ENCODE measurements around the gene NISCH.
A peak's percentile ranks its signal among the peaks of the same experiment; 100 is the strongest.

NISCH gene

DNA sequence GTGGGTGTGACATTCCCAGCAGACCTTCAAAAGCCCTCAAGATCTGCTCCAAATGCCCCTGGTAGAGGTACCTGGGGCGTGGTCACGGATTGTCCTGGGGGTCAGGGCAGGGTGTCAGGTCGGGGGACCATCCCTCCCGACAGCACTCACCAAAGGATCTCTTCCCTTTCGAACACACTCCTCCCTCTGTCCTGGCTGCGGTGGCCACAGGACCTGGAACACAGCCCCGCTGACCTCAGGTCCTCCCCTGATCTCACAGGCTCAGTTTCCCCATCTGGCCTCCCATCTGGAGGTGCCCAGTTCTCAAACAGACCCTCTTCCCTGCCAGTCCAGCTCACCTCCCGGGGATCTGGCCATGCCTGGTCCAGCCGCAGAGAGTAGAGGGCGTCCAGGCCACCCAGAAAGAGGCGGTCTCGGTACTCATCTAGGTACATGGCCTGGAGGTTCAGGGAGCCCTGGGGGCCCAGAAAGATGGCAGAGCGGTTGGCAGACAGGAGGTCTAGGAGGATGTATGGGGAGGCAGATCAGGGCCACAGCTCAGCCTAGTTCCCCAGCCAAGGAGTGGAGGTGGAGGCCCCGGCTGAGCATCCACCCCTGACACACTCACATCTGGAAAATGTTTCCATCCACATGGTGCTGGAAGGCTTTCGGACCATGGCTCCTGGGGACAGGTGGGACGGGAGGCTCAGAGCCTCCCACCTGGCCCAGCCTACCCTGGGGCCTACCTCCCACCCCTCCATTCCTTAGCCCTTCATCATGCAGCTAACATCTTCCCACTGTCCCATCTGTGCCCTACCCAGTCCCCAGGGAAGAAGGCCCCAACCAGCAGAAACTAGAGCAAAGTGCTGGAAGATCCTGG is 12.8 kb upstream of the NISCH start:
- TF ChIP-seq, protein P1, sequence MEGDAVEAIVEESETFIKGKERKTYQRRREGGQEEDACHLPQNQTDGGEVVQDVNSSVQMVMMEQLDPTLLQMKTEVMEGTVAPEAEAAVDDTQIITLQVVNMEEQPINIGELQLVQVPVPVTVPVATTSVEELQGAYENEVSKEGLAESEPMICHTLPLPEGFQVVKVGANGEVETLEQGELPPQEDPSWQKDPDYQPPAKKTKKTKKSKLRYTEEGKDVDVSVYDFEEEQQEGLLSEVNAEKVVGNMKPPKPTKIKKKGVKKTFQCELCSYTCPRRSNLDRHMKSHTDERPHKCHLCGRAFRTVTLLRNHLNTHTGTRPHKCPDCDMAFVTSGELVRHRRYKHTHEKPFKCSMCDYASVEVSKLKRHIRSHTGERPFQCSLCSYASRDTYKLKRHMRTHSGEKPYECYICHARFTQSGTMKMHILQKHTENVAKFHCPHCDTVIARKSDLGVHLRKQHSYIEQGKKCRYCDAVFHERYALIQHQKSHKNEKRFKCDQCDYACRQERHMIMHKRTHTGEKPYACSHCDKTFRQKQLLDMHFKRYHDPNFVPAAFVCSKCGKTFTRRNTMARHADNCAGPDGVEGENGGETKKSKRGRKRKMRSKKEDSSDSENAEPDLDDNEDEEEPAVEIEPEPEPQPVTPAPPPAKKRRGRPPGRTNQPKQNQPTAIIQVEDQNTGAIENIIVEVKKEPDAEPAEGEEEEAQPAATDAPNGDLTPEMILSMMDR (IDR thresholded peaks at IDR 0.05; ENCODE audit: borderline replicate concordance, control extremely low read depth, extremely low read depth, insufficient read depth, missing control alignments), result no peak
- in situ Hi-C loops (cut with MboI; ENCODE audit: low sequenced_read_pairs, unreplicated experiment), result no loop called here
- DNase-seq (ENCODE audit: low spot score), result no peak

DNA sequence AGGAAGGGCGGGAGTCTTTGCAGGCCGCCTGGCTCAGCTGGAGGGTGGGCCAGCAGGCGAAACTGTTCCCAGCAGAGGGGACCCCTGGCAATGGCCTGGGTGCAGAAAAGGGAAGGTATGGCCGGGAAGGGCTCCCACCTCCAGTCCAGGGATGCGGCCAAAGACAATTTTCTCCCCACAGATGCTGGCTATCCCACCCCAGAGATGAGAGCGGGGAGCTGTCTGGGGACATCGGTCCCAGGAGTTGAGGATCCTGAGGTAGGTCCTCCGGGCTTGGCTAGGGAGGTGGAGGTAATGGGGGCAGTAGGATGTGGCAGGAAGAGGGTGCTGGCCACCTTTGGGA is 12.2 kb upstream of the NISCH start:
- TF ChIP-seq, protein P1 (IDR thresholded peaks at IDR 0.05; ENCODE audit: borderline replicate concordance, control extremely low read depth, extremely low read depth, insufficient read depth, missing control alignments), result no peak
- DNase-seq (ENCODE audit: low spot score), result no peak
- in situ Hi-C loops (cut with MboI; ENCODE audit: low sequenced_read_pairs, unreplicated experiment), result no loop called here

DNA sequence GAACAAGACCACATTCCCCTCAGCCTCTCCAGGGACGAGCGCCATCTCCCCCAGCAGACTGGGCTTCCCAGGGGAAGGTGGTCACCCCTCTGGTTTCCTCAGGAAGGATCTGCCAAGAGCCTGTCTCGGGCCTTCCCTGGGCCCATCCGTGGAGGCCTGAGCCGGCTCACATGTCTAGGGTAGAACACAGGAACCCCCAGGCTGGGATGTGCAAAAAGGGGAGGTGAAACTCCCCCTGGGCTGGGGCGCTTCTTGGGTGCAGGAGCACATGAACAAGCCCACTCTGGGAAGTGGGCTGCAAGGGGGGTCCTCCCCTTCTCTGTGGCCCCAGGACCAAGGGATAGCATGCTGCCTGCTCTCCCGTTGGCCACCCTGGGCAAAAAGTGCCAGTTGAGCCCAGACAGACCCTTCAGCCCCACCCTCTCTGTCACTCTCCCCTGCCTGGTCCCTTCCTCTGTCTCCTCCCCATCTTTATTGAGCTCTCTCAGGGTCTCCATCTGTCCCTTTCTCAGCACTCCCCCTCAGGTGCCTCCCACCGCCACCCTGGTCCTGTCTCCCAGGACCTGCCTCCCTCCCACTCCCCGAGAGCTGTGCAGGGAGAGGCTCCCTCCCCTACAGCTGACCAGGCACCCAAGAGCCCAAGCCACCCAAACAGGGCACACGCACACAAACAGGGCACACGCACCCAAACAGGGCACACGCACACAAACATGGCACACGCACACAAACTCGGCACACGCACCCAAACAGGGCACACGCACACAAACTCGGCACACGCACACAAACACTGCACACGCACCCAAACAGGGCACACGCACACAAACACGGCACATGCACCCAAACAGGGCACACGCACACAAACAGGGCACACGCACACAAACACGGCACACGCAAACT is 11.4 kb upstream of the NISCH start:
- peak; percentile 28 for DNase-seq (ENCODE audit: low spot score)
- in situ Hi-C loops (cut with MboI; ENCODE audit: low sequenced_read_pairs, unreplicated experiment), result no loop called here
- TF ChIP-seq, protein P1 (IDR thresholded peaks at IDR 0.05; ENCODE audit: borderline replicate concordance, control extremely low read depth, extremely low read depth, insufficient read depth, missing control alignments), result no peak

DNA sequence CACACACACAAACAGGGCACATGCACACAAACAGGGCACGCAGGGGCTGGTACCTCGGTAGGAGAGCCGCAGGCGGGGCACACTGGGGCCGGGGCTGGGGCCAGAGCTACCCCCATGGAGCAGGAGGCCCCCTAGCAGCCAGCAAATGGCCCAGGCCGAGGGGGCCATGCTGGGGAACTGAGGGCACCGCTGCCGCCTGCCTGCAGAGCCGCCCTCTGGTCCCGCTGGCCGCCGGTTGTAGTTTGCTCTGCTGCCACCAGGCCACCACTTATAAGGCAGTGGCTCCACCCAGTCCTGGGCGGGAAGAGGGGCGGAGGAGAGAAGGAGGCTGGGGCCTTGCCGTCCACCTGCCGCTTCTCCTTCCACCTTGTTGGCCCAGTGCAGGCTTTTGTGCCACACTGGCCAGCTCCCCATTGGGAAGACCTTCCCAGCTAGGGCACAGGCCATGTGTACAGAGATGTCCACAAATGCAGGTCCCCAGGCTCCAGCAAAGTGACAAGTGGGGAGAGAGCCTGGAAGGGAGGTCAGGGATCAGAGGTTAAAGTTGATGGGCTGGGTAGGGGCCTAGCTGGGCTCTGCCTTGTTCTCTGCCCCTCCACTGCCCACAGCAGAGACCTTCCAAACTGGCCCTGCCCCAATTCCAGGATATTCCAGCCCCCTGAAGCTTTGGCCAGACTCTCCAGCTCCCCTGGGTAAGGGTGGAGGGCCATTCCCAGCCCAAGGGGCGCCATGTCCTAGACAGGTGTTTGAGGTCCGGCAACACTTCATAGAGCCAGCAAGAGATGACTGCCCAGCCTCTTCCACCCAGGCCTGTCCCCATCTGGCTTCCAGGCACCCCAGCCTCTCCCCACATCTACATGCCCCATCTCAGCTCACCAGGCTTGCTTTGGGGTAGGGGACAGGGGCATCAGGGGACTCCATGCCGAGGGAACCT is 10.3 kb upstream of the NISCH start, which contains the start of gene SEMA3G:
Gene SEMA3G (minus strand): TSS at position 244 of the 934 bp plus-strand sequence. CDS start 76 bp downstream, at position 168.
- TF ChIP-seq, protein P1 (IDR thresholded peaks at IDR 0.05; ENCODE audit: borderline replicate concordance, control extremely low read depth, extremely low read depth, insufficient read depth, missing control alignments), result peak; percentile 35
- in situ Hi-C loops (cut with MboI; ENCODE audit: low sequenced_read_pairs, unreplicated experiment), result no loop called here
- peak; percentile 88 for DNase-seq (ENCODE audit: low spot score)

DNA sequence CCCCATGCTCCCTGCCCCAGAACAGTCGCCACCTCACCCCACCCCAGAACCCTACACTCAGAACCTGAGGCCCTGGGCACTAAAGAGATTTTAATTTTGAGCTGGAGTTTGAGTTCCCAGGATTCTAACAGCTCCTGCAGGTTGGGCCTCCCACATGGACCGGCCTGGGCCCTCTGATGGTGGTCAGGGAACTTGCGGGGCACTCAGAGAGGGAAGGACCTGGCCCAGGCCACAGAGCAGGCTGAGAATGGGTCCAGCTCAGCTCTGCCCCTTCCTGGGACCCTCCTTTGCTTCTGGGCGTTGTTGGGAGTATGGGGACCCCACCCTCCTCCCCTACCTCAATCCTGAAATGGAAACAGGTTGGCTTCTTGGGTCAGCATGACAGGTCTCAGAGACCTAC is 9.4 kb upstream of the NISCH start:
- in situ Hi-C loops (cut with MboI; ENCODE audit: low sequenced_read_pairs, unreplicated experiment), result no loop called here
- DNase-seq (ENCODE audit: low spot score), result no peak
- TF ChIP-seq, protein P1 (IDR thresholded peaks at IDR 0.05; ENCODE audit: borderline replicate concordance, control extremely low read depth, extremely low read depth, insufficient read depth, missing control alignments), result no peak
